Stimulated activated CD8-positive, alpha-beta memory T cell treated with anti-CD3 and anti-CD28 coated beads, Interleukin-7, amount 100 ng/mL, for 24 hours (primary cell): ENCODE measurements around the gene CPSF4L.

Experiments used
- DNase-seq: peaks from one replicate; pipeline ENCODE4 v3.0.0-alpha.2; 2020; ENCODE audit warnings: low read depth

The CPSF4L gene

GRCh38 chr17:73289549-73290254 is 28.0 kb upstream of the CPSF4L start:
- DNase-seq, result no peak

DNA sequence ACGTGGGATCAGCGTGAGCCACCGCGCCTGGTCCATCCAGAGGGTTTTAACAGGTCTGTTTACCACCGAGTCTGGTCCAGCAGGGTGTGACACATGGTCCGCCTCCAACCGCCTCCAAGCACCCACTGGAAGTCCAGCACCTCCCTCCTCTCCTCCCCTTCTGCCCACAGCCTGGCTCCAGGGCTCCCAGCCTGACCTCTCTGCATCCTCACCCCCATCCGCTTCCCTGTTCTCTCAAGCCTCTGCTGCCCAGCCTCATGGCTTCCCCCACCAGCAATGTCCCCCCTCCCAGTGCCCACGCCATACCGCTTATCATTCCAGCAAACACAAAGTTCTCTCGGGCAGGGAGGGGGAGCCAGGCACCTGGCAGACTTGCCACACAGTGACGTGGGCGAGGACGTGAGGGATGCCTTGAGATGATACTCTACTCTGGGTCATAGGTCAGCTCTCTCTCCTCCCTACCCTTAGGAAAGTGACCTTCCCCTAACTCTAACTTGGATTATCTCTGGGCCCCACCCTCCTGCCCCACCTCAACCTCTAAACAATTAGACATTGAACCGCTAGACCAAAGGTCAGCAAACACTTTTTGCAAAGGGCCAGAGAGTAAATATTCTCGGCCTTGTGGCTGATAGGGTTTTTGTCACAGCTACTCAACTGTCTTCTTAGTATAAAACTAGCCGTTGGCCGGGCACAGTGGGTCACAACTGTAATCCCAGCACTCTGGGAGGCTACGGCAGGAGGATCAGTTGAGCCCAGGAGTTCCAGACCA is 27.0 kb upstream of the CPSF4L start:
- DNase-seq, result no peak

DNA sequence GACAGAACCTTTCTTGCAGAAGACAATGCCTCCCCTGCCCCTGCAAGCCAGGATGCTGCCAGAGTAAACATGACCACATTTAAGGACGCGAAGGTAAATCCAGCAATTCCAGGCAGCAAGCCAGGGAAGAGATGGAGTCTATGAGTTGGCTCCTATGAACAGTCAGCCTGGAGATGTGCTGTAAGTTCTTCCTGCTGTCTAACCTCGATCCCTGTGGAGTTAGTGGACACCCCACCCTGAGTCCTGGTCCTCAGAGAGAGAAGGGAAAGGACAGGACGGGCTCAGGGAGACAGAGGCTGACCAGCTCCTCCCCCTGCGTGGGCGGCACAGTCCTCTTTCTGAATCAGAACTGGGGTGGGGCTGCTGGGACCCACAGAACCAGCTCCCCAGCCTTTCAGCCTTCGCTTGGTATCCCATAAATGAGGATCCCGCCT is 25.2 kb upstream of the CPSF4L start:
- DNase-seq, result no peak

DNA sequence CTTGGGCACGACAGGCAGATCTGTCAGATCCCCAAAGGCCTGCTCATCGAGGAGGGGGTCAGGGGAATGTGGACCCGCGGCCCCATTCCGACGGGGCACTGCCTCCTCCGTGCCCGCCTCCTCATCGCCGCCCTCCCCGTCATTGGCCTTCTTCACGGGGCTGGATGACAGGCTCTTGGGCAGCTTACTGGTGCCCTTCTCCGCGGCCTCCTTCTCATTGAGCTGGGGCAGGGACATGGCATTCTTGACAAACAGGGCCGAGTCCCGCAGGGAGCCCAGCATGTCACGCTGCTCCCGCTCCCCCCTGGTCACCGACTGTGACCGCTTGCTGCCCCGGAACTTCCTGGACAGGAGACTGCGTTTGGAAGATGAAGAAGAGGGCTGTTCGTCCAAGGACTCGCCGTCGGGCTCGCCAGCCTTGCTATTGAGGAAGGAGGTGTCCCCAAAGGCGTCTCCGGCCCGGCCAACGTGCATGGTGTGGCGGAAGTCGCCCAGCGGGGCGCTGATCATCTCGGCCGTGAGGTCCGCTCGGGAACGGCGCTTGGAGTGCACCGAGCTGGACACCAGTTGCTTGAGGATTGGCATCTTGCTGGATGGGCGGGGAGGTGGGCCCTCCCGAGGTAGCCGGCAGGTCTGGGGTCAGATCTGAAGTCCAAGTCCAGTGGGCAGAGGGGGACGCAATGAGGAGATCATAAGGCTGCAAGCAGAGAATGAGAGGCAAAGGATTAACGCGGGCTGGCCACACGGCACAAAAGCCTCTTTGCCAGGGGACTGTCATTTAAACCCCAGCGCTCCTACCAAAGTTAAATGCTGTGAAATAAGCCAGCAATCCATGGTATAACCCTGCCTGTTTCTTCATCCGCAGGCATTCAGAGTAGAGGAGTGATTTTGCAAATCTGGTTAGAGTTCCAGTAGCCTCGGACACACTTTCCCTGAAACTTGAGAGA is 24.5 kb upstream of the CPSF4L start:
- DNase-seq, result no peak

- DNase-seq, result no peak
These were observed 23.9 kb upstream of the CPSF4L start for GRCh38 chr17:73285603-73285908.

DNA sequence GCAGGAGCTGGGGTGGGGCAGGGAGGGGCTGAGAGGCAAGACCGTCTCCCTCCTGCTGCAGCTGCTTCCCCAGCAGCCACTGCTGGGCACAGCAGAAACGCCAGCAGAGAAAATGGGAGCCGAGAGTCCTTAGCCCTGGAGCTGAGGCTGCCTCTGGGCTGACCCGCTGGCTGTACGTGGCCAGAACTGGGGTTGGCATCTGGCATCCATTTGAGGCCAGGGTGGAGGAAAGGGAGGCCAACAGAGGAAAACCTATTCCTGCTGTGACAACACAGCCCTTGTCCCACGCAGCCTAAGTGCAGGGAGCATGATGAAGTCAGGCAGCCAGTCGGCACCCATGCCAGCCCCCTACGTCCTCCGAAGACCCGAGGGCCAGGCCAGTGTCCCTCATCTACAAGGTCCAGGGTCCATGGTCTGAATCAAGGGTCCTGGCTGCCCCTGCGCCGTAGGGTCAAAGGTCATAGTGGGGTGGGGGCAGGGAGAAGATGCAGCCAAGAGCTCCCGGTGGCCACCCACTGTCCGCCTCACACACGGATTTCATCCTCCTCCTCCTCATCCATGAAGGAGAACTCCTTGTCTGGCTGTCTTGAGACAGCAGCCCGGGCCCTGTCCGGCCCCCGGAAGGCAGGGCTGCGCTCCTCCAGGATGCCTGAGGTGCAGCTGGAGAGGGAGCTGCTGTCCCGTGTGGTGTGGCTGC is 23.4 kb upstream of the CPSF4L start:
- no peak for DNase-seq

- no peak for DNase-seq
These were observed 22.7 kb upstream of the CPSF4L start for GRCh38 chr17:73284354-73284753.

DNA sequence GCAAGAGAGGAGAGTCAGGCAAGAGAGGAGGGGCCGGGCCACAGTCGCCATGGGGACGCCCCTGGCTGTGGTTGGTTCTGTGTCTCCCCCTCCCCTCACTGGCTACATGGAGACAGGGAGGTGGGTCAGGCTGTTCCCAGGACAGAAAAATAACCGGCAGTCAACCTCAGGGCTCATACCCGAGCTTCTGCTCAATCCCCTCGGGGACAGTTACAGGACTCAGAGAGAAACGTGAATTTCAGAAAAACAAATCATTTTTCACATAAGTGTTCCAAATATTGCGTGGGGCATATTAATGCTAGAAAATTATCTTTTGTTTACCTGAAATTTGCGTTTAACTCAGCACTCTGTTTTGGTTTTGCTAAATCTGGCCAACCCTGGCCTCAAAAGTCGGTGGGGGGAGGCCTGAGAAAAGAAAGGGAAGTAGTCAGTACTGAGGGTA is 22.2 kb upstream of the CPSF4L start:
- no peak for DNase-seq

DNA sequence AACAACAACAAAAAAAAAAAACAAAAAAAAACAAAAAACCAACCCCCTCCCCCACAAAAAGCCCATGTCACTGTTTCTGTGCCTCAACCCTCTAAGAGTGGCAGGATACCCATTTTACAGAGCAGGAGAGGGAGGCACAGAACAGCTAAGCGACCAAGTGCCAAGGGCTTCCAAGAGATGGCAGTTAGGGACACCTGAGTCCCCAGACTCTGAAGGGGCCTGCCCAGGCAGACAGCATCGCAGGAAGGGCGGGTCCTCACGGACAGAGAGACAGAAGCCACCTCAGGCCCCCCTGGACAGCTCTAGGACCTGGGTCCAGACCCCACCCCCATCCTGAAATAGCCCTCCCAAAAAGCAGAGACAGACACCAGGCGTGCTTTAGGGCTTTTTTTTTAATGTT is 21.6 kb upstream of the CPSF4L start:
- DNase-seq, result no peak

DNA sequence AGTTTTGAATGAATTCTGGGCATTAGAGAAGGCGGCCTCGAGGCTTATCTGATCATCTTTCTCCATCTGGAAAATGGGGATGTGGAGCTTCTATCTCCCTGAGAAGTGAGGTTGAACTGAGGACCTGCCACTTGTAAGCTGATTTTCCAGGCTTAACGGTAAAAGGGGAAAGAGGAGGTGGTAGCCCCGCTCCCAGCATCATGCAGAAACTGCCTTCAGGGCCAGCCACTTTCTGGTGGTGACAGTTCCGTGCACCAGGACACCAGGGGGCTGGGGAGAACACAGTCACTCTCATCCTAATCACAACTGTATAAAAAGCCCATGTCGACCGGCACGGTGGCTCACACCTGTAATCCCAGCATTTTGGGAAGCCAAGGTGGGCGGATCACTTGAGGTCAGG is 20.9 kb upstream of the CPSF4L start:
- no peak for DNase-seq

DNA sequence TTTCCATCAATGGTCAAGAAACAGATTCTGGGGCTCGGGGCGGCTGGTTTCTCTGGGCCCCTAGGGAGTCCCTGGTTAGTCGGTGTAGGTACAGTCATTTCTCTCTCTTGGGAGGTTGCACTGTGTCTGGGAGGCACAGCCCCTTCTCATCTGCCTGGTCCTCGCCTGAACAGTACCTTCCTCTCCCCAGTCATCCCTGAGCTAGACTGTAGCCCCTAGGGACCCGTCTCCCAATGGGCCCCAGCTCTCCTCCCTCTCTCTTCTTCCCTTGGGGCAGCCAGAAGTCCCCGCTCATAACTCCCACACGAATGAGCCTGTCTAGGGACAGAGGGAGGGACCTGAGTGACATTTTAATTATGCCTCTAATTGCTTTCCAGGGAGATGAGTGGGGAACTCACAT is 20.2 kb upstream of the CPSF4L start:
- DNase-seq, result no peak

DNA sequence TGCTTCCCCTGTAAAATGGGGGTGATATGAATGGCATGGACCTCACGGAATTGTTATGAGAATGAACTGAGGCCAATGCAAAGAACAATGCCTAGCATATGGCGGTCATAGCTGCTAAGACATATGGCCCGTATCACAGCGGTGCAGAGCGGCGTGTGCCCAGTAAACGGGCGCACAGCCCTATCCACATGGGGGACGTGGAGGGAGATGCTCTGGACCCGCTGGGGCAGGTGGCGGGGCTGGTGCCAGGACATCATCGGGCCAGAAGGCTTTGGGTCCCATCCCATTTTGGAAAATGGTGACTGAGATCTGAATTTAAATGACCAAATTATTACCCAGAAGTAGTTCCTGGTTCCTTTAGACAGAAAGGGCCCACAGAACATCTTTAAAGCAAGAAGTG is 18.5 kb upstream of the CPSF4L start:
- no peak for DNase-seq

DNA sequence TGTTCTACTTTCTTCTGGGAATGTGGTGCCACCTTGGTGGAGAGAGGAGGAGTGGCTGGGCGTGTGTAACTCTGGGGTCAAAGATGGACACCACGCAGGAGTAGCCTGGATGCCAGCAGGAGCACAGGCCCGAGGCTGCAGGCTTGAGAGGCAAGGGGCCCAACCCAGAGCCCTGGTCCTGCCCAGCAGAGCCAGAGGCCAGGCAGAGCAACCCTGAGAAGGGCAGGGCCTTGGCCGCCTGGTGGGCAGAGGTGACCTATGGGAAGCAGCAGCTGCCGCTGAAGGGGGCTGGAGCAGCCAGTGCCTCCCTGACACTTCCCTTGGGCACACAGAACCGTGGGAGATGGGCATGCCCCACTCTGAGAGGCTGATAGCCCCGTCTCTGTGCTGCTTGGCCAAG is 18.0 kb upstream of the CPSF4L start:
- DNase-seq, result no peak

DNA sequence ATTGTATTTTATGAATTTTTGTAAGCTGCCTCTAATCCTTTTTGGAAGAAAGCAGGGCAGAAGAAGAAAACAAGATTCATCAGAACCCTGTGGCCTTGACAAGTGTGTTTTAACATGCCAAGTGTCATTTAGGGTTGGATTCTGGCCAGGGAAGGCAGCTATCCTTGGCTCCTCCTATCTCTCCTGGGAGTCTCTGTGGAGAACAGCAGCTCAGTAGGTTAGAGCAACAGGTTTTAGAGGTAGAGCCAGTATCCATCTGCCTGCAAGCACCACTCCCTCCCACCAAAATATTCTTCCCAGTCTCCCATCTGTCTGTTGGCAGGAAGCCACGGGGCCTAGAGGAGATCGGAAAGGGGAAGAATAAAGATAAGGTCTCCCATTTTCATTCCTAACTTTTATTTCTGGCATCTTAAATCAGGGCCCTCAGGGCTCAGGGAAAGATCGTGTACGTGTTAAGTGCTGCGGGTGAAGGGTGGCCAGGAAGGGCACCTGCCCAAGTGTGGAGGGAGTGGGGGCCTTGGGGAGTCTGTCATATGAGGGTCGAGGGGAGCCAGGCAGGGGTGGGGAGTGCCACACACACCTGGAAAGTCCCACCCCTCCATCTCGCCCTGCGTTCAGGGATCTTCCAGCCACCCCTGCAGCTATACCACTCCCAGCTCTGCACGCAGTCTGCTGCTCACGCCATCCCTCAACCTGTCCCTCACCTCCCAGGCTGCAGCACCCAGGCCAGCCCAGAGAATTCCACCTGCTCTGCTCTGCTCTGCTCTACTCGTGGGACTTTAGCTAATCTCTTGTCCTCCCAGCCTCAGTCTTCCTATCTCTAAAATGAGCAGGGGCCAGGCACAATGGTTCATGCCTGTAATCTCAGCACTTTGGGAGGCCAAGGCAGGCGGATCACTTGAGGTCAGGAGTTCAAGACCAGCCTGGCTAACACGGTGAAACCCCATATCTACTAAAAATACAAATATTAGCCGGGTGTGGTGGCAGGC is 17.1 kb upstream of the CPSF4L start:
- no peak for DNase-seq

DNA sequence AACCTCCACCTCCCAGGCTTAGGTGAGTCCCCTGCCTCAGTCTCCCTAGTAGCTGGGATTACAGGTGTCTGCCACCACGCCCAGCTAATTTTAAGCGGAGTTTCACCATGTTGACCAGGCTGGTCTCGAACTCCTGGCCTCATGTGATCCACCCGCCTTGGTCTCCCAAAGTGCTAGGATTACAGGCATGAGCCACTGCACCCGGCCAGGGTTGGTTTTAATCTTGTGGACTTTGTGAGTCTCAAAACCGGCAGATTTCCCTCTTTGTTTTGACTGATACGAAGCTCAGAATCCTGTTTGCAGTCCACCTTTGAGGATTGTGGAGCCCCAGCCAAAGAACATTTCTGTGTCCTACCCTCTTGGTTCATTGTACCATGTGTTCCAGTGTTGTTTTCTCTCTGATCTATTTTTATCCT is 16.4 kb upstream of the CPSF4L start:
- no peak for DNase-seq

- no peak for DNase-seq
These were observed 12.8 kb upstream of the CPSF4L start for GRCh38 chr17:73274490-73274889.

- DNase-seq, result no peak
These were observed 11.2 kb upstream of the CPSF4L start for GRCh38 chr17:73272906-73273218.

DNA sequence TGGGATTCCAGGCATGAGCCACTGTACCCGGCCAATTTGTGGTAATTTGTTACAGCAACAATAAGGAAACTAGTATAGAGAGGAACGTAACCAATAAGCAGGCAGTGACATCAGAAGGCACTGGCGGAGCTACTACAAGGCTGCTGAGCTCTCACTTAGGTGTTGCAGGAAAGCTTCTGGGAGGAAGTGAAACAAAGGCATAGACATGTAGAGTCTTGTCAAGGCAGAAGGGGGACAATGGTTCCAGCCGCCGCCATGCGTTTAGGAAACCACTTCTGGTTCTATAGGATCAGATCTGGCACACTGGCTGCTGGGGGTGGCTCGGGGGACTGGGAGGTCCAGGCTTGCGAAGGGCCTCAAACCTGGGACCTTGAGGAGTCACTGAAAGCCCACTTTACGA is 9.4 kb upstream of the CPSF4L start:
- DNase-seq, result no peak

GRCh38 chr17:73269791-73270190 is 8.1 kb upstream of the CPSF4L start:
- no peak for DNase-seq

- no peak for DNase-seq
These were observed 7.6 kb upstream of the CPSF4L start for GRCh38 chr17:73269329-73269615.

DNA sequence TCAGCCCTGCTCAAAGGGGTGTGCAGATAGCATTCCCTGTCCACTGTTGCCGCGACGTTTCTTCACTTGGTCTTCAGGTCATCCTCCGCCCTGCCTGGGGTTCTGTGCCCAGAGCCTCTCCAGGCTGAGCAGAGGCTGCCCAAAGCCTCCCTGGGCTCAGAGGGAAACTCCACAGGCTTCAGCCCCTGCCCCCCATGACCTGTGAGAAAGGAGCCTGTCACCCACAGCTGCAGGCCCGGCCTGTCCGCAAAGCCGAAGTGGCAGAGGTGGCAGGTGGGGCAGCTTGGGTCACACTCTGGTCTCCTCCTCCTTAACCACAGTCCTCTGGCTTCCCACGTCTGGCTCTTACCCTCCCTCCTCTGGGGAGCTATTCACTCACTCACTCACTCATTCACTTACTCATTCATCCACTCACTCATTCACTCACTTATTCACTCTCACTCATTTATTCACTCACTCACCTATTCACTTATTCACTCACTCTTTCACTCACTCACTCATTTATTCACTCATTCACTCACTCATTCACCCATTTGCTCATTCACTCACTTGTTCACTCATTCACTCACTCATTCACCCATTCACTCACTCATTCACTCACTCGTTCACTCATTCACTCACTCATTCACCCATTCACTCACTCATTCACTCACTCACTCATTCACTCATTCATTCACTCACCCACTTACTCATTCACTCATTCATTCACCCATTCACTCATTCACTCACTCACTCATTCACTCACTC is 7.1 kb upstream of the CPSF4L start:
- no peak for DNase-seq
